ENCODE data around the gene PYGO2. TPM values are rescaled to one million over a fixed set of nuclear protein-coding genes. Genes with fewer than 3 reads are reported as not detected.

The PYGO2 gene
- total RNA-seq, 1 experiment from 2014 or later: 37.4 TPM

GRCh38 chr1:154972517-154973343 lies 11.1 kb upstream of the PYGO2 start:
- ATAC-seq (peak; percentile 25), DNase-seq (ENCODE audit: low spot score) (peak; percentile 91)
- Mint-ChIP-seq H3K4me3 (no peak overlapping the region), H3K27ac (no peak overlapping the region), H3K36me3 (peaks cover 8% of the 10 kb centered on the region), H3K27me3 (ENCODE audit: low read depth) (no peaks in the 10 kb centered on the region), H3K9me3 (no peaks in the 10 kb centered on the region), H3K4me1 (peaks cover 42% of the 10 kb centered on the region)
- ChIA-PET CTCF (interaction anchor here (0.7 to 8.3 kb wide), 17 partner anchors 10 to 361 kb away, joined by 3 to 176 read pairs (median 6); partner anchors contain the start of genes ADAM15, EFNA4, FLAD1 and KCNN3), POLR2A (interaction anchor here (0.5 to 7.3 kb wide), 18 partner anchors 8 to 339 kb away, joined by 3 to 176 read pairs (median 4); partner anchors contain the start of genes FLAD1, KCNN3, KRTCAP2 and LENEP)
- TF ChIP-seq ZNF219 (CRISPR knock-in tag; IDR thresholded peaks at IDR 0.05; ENCODE audit: borderline replicate concordance): no peak
- no peak for TF ChIP-seq PREB (CRISPR knock-in tag; IDR thresholded peaks at IDR 0.05; ENCODE audit: borderline replicate concordance)
- TF ChIP-seq NR1H2 (CRISPR knock-in tag; IDR thresholded peaks at IDR 0.05): no peak
- TF ChIP-seq E2F4 (CRISPR knock-in tag; IDR thresholded peaks at IDR 0.05; ENCODE audit: borderline replicate concordance, low read depth): no peak
- TF ChIP-seq TCF7 (CRISPR knock-in tag; IDR thresholded peaks at IDR 0.05; ENCODE audit: low read depth): no peak
- no peak; the same call in 1 of the 2 replicates for TF ChIP-seq ZNF232 (CRISPR knock-in tag; IDR thresholded peaks at IDR 0.05)
- no peak for TF ChIP-seq ATF3 (CRISPR knock-in tag; conservative IDR thresholded peaks at IDR 0.05)
- no peak for TF ChIP-seq EMX1 (CRISPR knock-in tag; IDR thresholded peaks at IDR 0.05)
- TF ChIP-seq TEAD4 (CRISPR knock-in tag; IDR thresholded peaks at IDR 0.05): peak; percentile 84
- no peak for TF ChIP-seq ATF2 (CRISPR knock-in tag; IDR thresholded peaks at IDR 0.05; ENCODE audit: borderline replicate concordance, low read depth)
- no peak for TF ChIP-seq ZBTB43 (CRISPR knock-in tag; IDR thresholded peaks at IDR 0.05)
- peak; percentile 97; the same call in 1 of the 2 replicates for TF ChIP-seq TEAD1 (CRISPR knock-in tag; IDR thresholded peaks at IDR 0.05)
- TF ChIP-seq SMAD4 (CRISPR knock-in tag; IDR thresholded peaks at IDR 0.05): no peak
- no peak for TF ChIP-seq JAZF1 (CRISPR knock-in tag; IDR thresholded peaks at IDR 0.05)
- TF ChIP-seq FOXP4 (CRISPR knock-in tag; IDR thresholded peaks at IDR 0.05): peak; percentile 43; the same call in 1 of the 2 replicates
- no peak for TF ChIP-seq ZNF138 (CRISPR knock-in tag; conservative IDR thresholded peaks at IDR 0.05)
- no peak for TF ChIP-seq NR2C2 (CRISPR knock-in tag; IDR thresholded peaks at IDR 0.05)
- no peak for TF ChIP-seq ZNF512 (CRISPR knock-in tag; IDR thresholded peaks at IDR 0.05; ENCODE audit: borderline replicate concordance)
- no peak for TF ChIP-seq ZBTB21 (CRISPR knock-in tag; IDR thresholded peaks at IDR 0.05; ENCODE audit: borderline replicate concordance)
- TF ChIP-seq ATF1 (CRISPR knock-in tag; IDR thresholded peaks at IDR 0.05): no peak
- no peak for TF ChIP-seq RORB (CRISPR knock-in tag; IDR thresholded peaks at IDR 0.05)
- TF ChIP-seq OVOL2 (CRISPR knock-in tag; IDR thresholded peaks at IDR 0.05; ENCODE audit: borderline replicate concordance): no peak
- no peak for TF ChIP-seq CDX4 (CRISPR knock-in tag; IDR thresholded peaks at IDR 0.05; ENCODE audit: borderline replicate concordance)
- peak; percentile 65; the same call in 1 of the 2 replicates for TF ChIP-seq NFE2L1 (CRISPR knock-in tag; IDR thresholded peaks at IDR 0.05)
- no peak for TF ChIP-seq MAX (CRISPR knock-in tag; IDR thresholded peaks at IDR 0.05)
- peak; percentile 81 for TF ChIP-seq ETV6 (CRISPR knock-in tag; IDR thresholded peaks at IDR 0.05)
- TF ChIP-seq ZNF121 (CRISPR knock-in tag; IDR thresholded peaks at IDR 0.05): no peak
- no peak for TF ChIP-seq NFATC4 (CRISPR knock-in tag; IDR thresholded peaks at IDR 0.05)

Data from WTC11 (cell line).